SU-DHL-6 (cell line): ENCODE measurements around the gene IL27RA.

Source experiments
- H2AFZ ChIP-seq: fragments of 200-600 bp; sonication (generic); 2 replicates; pipeline ENCODE4 v1.6.1; 2014; ENCODE audit warnings: low read depth, mild to moderate bottlenecking, moderate library complexity, mixed read lengths, antibody characterized with exemption, low read length; ENCODE audit not compliant: severe bottlenecking
- H3F3A ChIP-seq: fragments of 200-600 bp; shearing (Covaris generic); 2 replicates; pipeline ENCODE4 v1.6.0; 2016; ENCODE audit warnings: antibody characterized with exemption, mild to moderate bottlenecking; ENCODE audit not compliant: insufficient read depth
- H3K27ac ChIP-seq: fragments of 200-600 bp; sonication (generic); 2 replicates; pipeline ENCODE4 v1.5.1; 2016; ENCODE audit warnings: low read depth, mild to moderate bottlenecking, low read length, moderate library complexity, mixed read lengths
- H3K27me3 ChIP-seq: fragments of 200-600 bp; sonication (generic), shearing (Covaris generic); 2 replicates; pipeline ENCODE4 v1.6.0; 2014; ENCODE audit warnings: mild to moderate bottlenecking, low read length
- H3K36me3 ChIP-seq: fragments of 200-600 bp; sonication (generic); 2 replicates; pipeline ENCODE4 v1.6.1; 2014; ENCODE audit warnings: mild to moderate bottlenecking, low read length, mixed read lengths
- H3K4me2 ChIP-seq: fragments of 300-600, 200-600 bp; shearing (Covaris generic), sonication (generic); 2 replicates; pipeline ENCODE4 v1.6.0; 2014; ENCODE audit warnings: low read length, low read depth, mild to moderate bottlenecking; ENCODE audit not compliant: poor library complexity, severe bottlenecking
- H3K4me3 ChIP-seq: fragments of 200-600 bp; sonication (generic); 2 replicates; pipeline ENCODE4 v1.5.1; 2014; ENCODE audit warnings: antibody characterized with exemption, low read length, mild to moderate bottlenecking, mixed read lengths; ENCODE audit not compliant: insufficient read depth, poor library complexity, severe bottlenecking
- H3K79me2 ChIP-seq: fragments of 200-600 bp; sonication (generic); 2 replicates; pipeline ENCODE4 v1.6.1; 2014; ENCODE audit warnings: mild to moderate bottlenecking, low read length, moderate library complexity; ENCODE audit not compliant: insufficient read depth
- H3K9ac ChIP-seq: fragments of 200-600 bp; sonication (generic); 2 replicates; pipeline ENCODE4 v1.7.0; 2014; ENCODE audit warnings: mild to moderate bottlenecking, low read length
- H3K9me2 ChIP-seq: fragments of 200-600 bp; sonication (generic); replicated peaks from 2 replicates; pipeline ENCODE4 v1.6.1; 2014; ENCODE audit warnings: low read length; ENCODE audit not compliant: insufficient read depth
- H3K9me3 ChIP-seq: fragments of 200-600 bp; sonication (generic); 2 replicates; pipeline ENCODE4 v1.6.1; 2014; ENCODE audit warnings: low read length, mixed read lengths; ENCODE audit not compliant: insufficient read depth
- H4K20me1 ChIP-seq: fragments of 200-600 bp; sonication (generic); 2 replicates; pipeline ENCODE4 v1.6.1; 2014; ENCODE audit warnings: low read depth, mild to moderate bottlenecking, antibody characterized with exemption, low read length, moderate library complexity, mixed read lengths
- EZH2phosphoT487 ChIP-seq: fragments of 200-600 bp; sonication (generic), shearing (Covaris generic); conservative IDR thresholded peaks from 2 replicates; pipeline ENCODE4 v1.6.1; 2018; ENCODE audit warnings: mild to moderate bottlenecking, antibody characterized with exemption, low read length, moderate library complexity, mixed read lengths
- TF ChIP-seq, protein P1 (sequence below): fragments of 200-600 bp; sonication (generic); IDR thresholded peaks from one replicate; pipeline ENCODE4 v1.5.1; 2017; ENCODE audit warnings: antibody characterized with exemption, mild to moderate bottlenecking, low read length, moderate library complexity; ENCODE audit not compliant: insufficient read depth, poor library complexity, severe bottlenecking

The IL27RA gene

DNA sequence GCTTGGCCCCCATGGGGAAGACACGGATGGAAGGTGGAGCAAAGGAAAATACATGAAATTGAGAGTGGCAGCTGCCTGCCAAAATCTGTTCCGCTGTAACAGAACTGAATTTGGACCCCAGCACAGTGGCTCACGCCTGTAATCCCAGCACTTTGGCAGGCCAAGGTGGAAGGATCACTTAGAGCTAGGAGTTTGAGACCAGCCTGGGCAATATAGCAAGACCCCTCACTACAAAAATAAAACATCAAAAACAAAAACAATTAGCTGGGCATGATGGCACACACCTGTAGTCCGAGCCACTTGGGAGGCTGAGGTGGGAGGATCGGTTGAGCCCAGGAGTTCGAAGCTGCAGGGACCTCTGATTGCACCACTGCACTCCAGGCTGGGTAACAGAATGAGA, 20.9 kb downstream of the IL27RA start:
- Histone ChIP-seq H3K27ac (no peak overlapping the region), H2AFZ (no peak overlapping the region), H3K79me2 (no peaks in the 10 kb centered on the region), H3K4me2 (no peak overlapping the region), H3K36me3 (peaks cover 3% of the 10 kb centered on the region), H3K9me2 (no peaks in the 10 kb centered on the region), H3F3A (no peaks in the 10 kb centered on the region), H3K4me3 (no peak overlapping the region), H3K9me3 (no peaks in the 10 kb centered on the region), H3K9ac (no peak overlapping the region), H4K20me1 (no peaks in the 10 kb centered on the region), H3K27me3 (no peaks in the 10 kb centered on the region)
- TF ChIP-seq EZH2phosphoT487 = no peak
- TF ChIP-seq, protein P1, sequence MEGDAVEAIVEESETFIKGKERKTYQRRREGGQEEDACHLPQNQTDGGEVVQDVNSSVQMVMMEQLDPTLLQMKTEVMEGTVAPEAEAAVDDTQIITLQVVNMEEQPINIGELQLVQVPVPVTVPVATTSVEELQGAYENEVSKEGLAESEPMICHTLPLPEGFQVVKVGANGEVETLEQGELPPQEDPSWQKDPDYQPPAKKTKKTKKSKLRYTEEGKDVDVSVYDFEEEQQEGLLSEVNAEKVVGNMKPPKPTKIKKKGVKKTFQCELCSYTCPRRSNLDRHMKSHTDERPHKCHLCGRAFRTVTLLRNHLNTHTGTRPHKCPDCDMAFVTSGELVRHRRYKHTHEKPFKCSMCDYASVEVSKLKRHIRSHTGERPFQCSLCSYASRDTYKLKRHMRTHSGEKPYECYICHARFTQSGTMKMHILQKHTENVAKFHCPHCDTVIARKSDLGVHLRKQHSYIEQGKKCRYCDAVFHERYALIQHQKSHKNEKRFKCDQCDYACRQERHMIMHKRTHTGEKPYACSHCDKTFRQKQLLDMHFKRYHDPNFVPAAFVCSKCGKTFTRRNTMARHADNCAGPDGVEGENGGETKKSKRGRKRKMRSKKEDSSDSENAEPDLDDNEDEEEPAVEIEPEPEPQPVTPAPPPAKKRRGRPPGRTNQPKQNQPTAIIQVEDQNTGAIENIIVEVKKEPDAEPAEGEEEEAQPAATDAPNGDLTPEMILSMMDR = no peak

DNA sequence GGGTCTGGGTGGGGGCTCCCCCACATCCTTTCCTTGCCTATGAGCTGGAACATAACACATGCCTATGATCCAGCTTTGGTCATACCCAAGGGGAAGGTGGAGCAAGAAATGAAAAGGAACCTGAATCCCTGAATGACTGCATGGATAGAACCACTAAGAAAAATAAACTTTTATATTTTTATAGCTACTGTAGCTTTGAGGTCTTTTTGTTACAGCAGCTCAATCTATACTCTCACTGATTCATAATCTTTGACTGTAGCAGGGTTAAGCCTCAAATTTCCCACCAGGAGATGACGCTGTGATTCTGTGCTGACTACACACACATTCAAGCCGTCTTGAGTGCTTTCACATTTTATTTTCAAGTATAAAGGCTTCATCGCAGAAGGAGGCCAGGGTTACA, 21.5 kb downstream of the IL27RA start:
- H3K36me3 ChIP-seq = peaks cover 3% of the 10 kb centered on the region
- H4K20me1 ChIP-seq = no peaks in the 10 kb centered on the region

DNA sequence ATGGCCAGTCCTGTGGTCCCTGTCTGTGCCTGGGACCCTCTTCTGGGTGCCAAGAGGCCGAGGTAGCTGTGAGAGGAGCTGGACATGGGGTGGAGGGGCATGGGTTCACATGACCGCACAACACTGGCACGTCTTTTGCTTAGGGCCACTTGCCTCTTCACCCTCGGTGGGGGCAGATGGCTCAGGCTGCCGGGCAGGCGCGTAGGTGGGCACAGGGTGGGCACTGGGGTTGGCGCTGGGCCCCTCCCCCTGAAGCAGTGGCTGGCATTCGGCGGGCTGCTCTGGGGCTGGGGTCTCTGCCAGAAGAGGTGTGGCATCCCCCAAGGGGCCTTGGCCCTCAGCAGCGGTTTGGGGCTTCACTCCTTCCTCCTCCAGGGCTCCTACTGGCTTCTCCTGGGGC, 21.9 kb downstream of the IL27RA start:
- Histone ChIP-seq H3K9me3 (no peaks in the 10 kb centered on the region), H3K4me3 (no peak overlapping the region), H3K9me2 (no peaks in the 10 kb centered on the region), H3F3A (no peaks in the 10 kb centered on the region), H3K79me2 (no peaks in the 10 kb centered on the region), H3K27ac (no peak overlapping the region), H3K27me3 (no peaks in the 10 kb centered on the region), H3K4me2 (no peak overlapping the region), H2AFZ (no peak overlapping the region), H3K9ac (no peak overlapping the region), H3K36me3 (peaks cover under 1% of the 10 kb centered on the region; the same call in 1 of the 2 replicates), H4K20me1 (no peaks in the 10 kb centered on the region)
- TF ChIP-seq, protein P1 = no peak
- TF ChIP-seq EZH2phosphoT487 = no peak

More for the DNA sequence above, 21.5 kb downstream of the IL27RA start:
- Histone ChIP-seq H3K27ac (no peak overlapping the region), H3K9me2 (no peaks in the 10 kb centered on the region), H3K79me2 (no peaks in the 10 kb centered on the region), H3F3A (no peaks in the 10 kb centered on the region), H2AFZ (no peak overlapping the region), H3K9me3 (no peaks in the 10 kb centered on the region), H3K27me3 (no peaks in the 10 kb centered on the region), H3K4me3 (no peak overlapping the region), H3K9ac (no peak overlapping the region), H3K4me2 (no peak overlapping the region)
- no peak for TF ChIP-seq EZH2phosphoT487
- TF ChIP-seq, protein P1 = no peak

DNA sequence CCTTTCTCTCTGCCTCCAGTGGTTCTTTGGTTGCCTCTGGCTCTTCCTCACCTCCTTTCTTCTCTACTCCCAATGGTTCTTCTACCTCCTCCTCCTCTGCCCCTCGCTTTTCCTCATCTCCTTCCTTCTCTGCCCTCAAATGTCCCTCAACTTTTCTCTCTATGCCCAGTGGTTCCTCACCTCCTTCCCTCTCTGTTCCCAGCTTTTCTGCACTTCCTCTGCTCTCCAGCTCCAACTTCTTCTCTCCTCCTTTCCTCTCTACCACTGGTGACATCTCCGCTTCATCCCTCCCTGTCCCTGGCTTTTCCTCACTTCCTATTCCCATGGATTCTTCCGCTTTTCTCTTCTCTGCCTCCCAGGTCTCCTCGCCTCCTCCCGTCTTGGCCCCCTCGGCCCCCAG, 22.5 kb downstream of the IL27RA start:
- Histone ChIP-seq H2AFZ (no peak overlapping the region), H3K4me3 (no peak overlapping the region), H3K27me3 (no peaks in the 10 kb centered on the region), H3K9ac (no peak overlapping the region), H3K9me3 (no peaks in the 10 kb centered on the region), H3K36me3 (no peaks in the 10 kb centered on the region), H3K27ac (no peak overlapping the region), H3F3A (no peaks in the 10 kb centered on the region), H3K79me2 (no peaks in the 10 kb centered on the region), H3K4me2 (no peak overlapping the region), H3K9me2 (no peaks in the 10 kb centered on the region), H4K20me1 (no peaks in the 10 kb centered on the region)
- TF ChIP-seq EZH2phosphoT487 = no peak
- TF ChIP-seq, protein P1 = no peak
